Endothelial cell (in vitro differentiated cells): ENCODE measurements around the gene CPTP. TPM values are rescaled to one million over a fixed set of nuclear protein-coding genes. Genes with fewer than 3 reads are reported as not detected.

ENCODE experiments used
- DNase-seq: peaks from one replicate; pipeline ENCODE4 v3.0.0; 2021; ENCODE audit warnings: low spot score
- H3K27ac Mint-ChIP-seq: one replicate; pipeline ENCODE4 v1.8.0; 2021; ENCODE audit warnings: mixed read lengths, inconsistent platforms; ENCODE audit not compliant: unreplicated experiment
- H3K27me3 Mint-ChIP-seq: one replicate; pipeline ENCODE4 v1.8.0; 2021; ENCODE audit warnings: mild to moderate bottlenecking, moderate library complexity, mixed read lengths, inconsistent platforms; ENCODE audit not compliant: unreplicated experiment
- H3K36me3 Mint-ChIP-seq: one replicate; pipeline ENCODE4 v1.8.0; 2021; ENCODE audit warnings: mild to moderate bottlenecking, low read depth, mixed read lengths, inconsistent platforms; ENCODE audit not compliant: unreplicated experiment
- H3K4me1 Mint-ChIP-seq: one replicate; pipeline ENCODE4 v1.8.0; 2021; ENCODE audit warnings: mild to moderate bottlenecking, mixed read lengths, inconsistent platforms; ENCODE audit not compliant: unreplicated experiment
- H3K4me3 Mint-ChIP-seq: one replicate; pipeline ENCODE4 v1.8.0; 2021; ENCODE audit warnings: mild to moderate bottlenecking, mixed read lengths, inconsistent platforms; ENCODE audit not compliant: unreplicated experiment
- H3K9me3 Mint-ChIP-seq: one replicate; pipeline ENCODE4 v1.8.0; 2021; ENCODE audit warnings: mixed read lengths, inconsistent platforms; ENCODE audit not compliant: unreplicated experiment
- total RNA-seq: library from RNA; stranded (reverse); fragmentation: NEBNext Ultra II Directional; extraction: Animal tissue kit (Norgen Biotek cat#: 25700); gene quantifications from one replicate; pipeline ENCODE4 v1.2.1, GENCODE V29; 2021; ENCODE audit not compliant: unreplicated experiment
- TF ChIP-seq, protein P1 (sequence below): fragments of 200-600 bp; sonication (generic); IDR thresholded peaks from one replicate; pipeline ENCODE4 v1.5.0; 2021; ENCODE audit warnings: antibody characterized with exemption; ENCODE audit not compliant: unreplicated experiment

The CPTP gene
- total RNA-seq, 1 donor from 2014 or later: 26.0 TPM

- H3K4me3 Mint-ChIP-seq: no peak overlapping the region
Observed at GRCh38 chr1:1310109-1310385, 14.6 kb upstream of the CPTP start.

DNA sequence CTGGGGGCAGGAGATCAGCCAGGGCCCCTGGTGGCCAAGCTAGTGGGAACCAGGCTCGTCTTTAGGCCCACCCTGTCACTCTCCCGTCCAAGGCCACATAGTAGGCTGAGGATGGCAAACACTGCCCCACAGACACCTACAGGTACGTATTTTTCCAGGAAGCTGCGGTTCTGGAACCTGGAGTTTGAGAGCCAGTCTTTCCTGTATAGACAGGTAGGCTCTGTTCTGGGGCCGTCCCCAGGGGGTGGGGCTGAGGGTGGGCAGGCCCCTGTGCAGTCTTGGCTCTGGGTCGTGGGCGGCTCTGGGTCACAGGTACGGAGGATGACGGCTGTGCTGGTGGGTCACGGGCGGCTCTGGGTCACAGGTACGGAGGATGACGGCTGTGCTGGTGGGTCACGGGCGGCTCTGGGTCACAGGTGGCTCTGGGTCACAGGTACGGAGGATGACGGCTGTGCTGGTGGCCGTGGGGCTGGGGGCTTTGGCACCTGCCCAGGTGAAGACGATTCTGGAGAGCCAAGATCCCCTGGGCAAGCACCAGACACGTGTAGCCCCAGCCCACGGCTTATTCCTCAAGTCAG, 14.0 kb upstream of the CPTP start:
- no peak for DNase-seq
- H3K27me3 Mint-ChIP-seq: peaks cover 8% of the 10 kb centered on the region
- TF ChIP-seq, protein P1, sequence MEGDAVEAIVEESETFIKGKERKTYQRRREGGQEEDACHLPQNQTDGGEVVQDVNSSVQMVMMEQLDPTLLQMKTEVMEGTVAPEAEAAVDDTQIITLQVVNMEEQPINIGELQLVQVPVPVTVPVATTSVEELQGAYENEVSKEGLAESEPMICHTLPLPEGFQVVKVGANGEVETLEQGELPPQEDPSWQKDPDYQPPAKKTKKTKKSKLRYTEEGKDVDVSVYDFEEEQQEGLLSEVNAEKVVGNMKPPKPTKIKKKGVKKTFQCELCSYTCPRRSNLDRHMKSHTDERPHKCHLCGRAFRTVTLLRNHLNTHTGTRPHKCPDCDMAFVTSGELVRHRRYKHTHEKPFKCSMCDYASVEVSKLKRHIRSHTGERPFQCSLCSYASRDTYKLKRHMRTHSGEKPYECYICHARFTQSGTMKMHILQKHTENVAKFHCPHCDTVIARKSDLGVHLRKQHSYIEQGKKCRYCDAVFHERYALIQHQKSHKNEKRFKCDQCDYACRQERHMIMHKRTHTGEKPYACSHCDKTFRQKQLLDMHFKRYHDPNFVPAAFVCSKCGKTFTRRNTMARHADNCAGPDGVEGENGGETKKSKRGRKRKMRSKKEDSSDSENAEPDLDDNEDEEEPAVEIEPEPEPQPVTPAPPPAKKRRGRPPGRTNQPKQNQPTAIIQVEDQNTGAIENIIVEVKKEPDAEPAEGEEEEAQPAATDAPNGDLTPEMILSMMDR: no peak
- no peak overlapping the region for H3K27ac Mint-ChIP-seq
- no peak overlapping the region for H3K4me3 Mint-ChIP-seq
- H3K9me3 Mint-ChIP-seq: no peaks in the 10 kb centered on the region
- H3K4me1 Mint-ChIP-seq: peaks cover 13% of the 10 kb centered on the region
- H3K36me3 Mint-ChIP-seq: no peaks in the 10 kb centered on the region

More at GRCh38 chr1:1310109-1310385, 14.6 kb upstream of the CPTP start:
- peaks cover 8% of the 10 kb centered on the region for H3K27me3 Mint-ChIP-seq
- no peak for DNase-seq
- H3K4me1 Mint-ChIP-seq: peaks cover 13% of the 10 kb centered on the region
- H3K9me3 Mint-ChIP-seq: no peaks in the 10 kb centered on the region
- TF ChIP-seq, protein P1: no peak
- H3K27ac Mint-ChIP-seq: no peak overlapping the region
- no peaks in the 10 kb centered on the region for H3K36me3 Mint-ChIP-seq

- TF ChIP-seq, protein P1: no peak
- H3K27me3 Mint-ChIP-seq: peaks cover 8% of the 10 kb centered on the region
- no peak overlapping the region for H3K4me3 Mint-ChIP-seq
- no peak overlapping the region for H3K27ac Mint-ChIP-seq
- H3K9me3 Mint-ChIP-seq: no peaks in the 10 kb centered on the region
- no peak for DNase-seq
- H3K4me1 Mint-ChIP-seq: peaks cover 10% of the 10 kb centered on the region
- H3K36me3 Mint-ChIP-seq: no peaks in the 10 kb centered on the region
Observed at GRCh38 chr1:1311107-1312104, 13.2 kb upstream of the CPTP start.

- DNase-seq: no peak
- H3K27me3 Mint-ChIP-seq: peaks cover 6% of the 10 kb centered on the region
- TF ChIP-seq, protein P1: no peak
- H3K27ac Mint-ChIP-seq: no peak overlapping the region
- H3K4me3 Mint-ChIP-seq: no peak overlapping the region
- no peaks in the 10 kb centered on the region for H3K9me3 Mint-ChIP-seq
- H3K36me3 Mint-ChIP-seq: peaks cover 3% of the 10 kb centered on the region
- H3K4me1 Mint-ChIP-seq: peaks cover 6% of the 10 kb centered on the region
Observed at GRCh38 chr1:1312450-1313314, 11.9 kb upstream of the CPTP start.
